Neutrophil (primary cell): ENCODE results near the gene DTX3L.

ENCODE experiments used
- H3K27ac ChIP-seq: fragments of 200-600 bp; sonication (generic); 2 replicates; pipeline ENCODE4 v1.5.1; 2016; ENCODE audit warnings: mild to moderate bottlenecking, moderate library complexity
- H3K27me3 ChIP-seq: fragments of 200-600 bp; sonication (generic); 2 replicates; pipeline ENCODE4 v1.6.0; 2016; ENCODE audit warnings: mild to moderate bottlenecking
- H3K36me3 ChIP-seq: fragments of 200-600 bp; sonication (generic); 2 replicates; pipeline ENCODE4 v1.5.1; 2017
- H3K4me1 ChIP-seq, 2 experiments: fragments of 200-600 bp in 1 of 2; sonication (generic) in 1 of 2; 1 replicate in 1 of 2; 2 replicates in 1 of 2; pipeline versions ENCODE4 v1.5.1 to v1.6.1; 2013 to 2016; ENCODE audit warnings: low read depth in 1 of 2, low read length in 1 of 2, mild to moderate bottlenecking in 1 of 2, moderate library complexity in 1 of 2; ENCODE audit not compliant: control insufficient read depth in 1 of 2, insufficient read depth in 1 of 2
- H3K4me3 ChIP-seq, 2 experiments: fragments of 200-600 bp in 1 of 2; sonication (generic) in 1 of 2; 1 replicate in 1 of 2; 2 replicates in 1 of 2; pipeline ENCODE4 v1.5.1; 2013 to 2016; ENCODE audit warnings: low read depth in 1 of 2, low read length in 1 of 2, mild to moderate bottlenecking in 1 of 2, moderate library complexity in 1 of 2
- H3K9me3 ChIP-seq: fragments of 200-600 bp; sonication (generic); 2 replicates; pipeline ENCODE4 v1.5.1; 2016
- CTCF ChIP-seq: fragments of 200-600 bp; sonication (generic); IDR thresholded peaks from 2 replicates; pipeline ENCODE4 v1.5.1; 2016; ENCODE audit warnings: antibody characterized with exemption

Gene DTX3L

DNA sequence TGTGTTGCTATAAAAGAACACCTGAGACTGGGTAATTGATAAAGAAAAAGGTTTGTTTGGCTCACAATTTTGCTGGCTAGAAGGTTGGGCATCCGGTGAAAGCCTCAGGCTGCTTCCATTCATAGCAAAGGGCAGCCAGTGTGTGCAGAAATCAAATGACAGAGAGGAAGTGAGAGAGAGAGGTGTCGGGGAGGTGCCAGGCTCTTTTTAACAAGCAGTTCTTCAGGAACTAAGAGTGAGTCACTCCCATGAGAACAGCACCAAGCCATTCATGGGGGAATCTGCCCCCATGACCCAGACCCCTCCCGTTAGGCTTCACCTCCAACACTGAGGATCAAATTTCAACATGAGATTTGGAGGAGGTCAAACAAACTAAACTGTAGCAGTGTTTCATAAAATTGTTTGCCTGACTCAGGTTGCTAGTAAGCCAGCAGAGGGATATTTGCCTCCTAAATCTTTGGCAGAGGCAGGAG lies 8.8 kb downstream of the DTX3L start:
- TF ChIP-seq CTCF = no peak
- Histone ChIP-seq H3K4me3 (no peak overlapping the region), H3K27ac (no peak overlapping the region), H3K27me3 (peaks cover 19% of the 10 kb centered on the region), H3K36me3 (peaks cover 74% of the 10 kb centered on the region), H3K9me3 (no peaks in the 10 kb centered on the region), H3K4me1 (peaks cover 7 to 17% of the 10 kb centered on the region in 2 experiments)

GRCh38 chr3:122576174-122576940 lies 12.2 kb downstream of the DTX3L start:
- TF ChIP-seq CTCF = no peak
- H3K27ac ChIP-seq = no peak overlapping the region
- no peak overlapping the region for H3K4me3 ChIP-seq

GRCh38 chr3:122577409-122578031 lies 13.4 kb downstream of the DTX3L start, which contains the start of gene PARP15:
TSS of gene PARP15 (plus strand) at chr3:122577650. CDS start at chr3:122577668, 18 bp downstream.
- Histone ChIP-seq H3K27me3 (peaks cover 29% of the 10 kb centered on the region), H3K4me1 (peaks cover 7 to 11% of the 10 kb centered on the region in 2 experiments), H3K4me3 (peak within 1 kb of the TSS; percentile 40 to 47), H3K9me3 (no peaks in the 10 kb centered on the region), H3K36me3 (peaks cover 29% of the 10 kb centered on the region), H3K27ac (no peak within 1 kb of the TSS)
- TF ChIP-seq CTCF = no peak

More at GRCh38 chr3:122576174-122576940, 12.2 kb downstream of the DTX3L start:
- H3K36me3 ChIP-seq = peaks cover 40% of the 10 kb centered on the region
- H3K9me3 ChIP-seq = no peaks in the 10 kb centered on the region
- peaks cover 7 to 11% of the 10 kb centered on the region in 2 experiments for H3K4me1 ChIP-seq
- H3K27me3 ChIP-seq = peaks cover 29% of the 10 kb centered on the region

DNA sequence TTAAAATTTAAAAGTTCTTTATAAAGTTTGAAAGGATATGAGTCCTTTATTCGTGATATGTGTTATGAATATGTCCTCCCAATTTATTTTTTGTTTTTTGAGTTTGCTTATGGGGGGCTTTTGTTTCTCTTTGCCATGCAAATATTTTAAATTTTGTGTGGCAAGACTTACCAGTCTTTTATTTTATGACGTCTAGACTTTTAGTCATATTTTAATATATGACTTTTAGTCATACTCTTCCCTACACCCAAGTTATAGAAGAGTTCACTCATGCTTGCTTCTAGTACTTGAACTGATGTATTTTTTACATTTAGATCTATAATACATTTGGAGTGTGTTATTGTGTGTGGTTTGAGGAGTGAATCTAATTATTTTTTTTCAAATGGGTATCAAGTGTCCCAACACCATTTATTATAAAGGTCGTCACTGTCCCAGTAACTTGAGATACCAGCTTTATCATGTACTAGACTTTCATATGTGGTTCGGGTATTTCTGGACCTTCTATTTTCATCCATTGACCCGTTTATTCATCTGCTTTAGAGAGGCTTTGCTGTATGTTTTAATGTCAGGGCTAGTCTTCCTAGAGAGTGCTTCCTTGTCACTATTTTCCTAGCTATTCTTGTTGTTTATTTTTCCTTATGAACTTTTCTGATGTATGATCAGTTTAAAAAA lies 14.1 kb downstream of the DTX3L start:
- TF ChIP-seq CTCF = no peak
- no peak overlapping the region for H3K4me3 ChIP-seq
- no peak overlapping the region for H3K27ac ChIP-seq
- H3K27me3 ChIP-seq = peaks cover 29% of the 10 kb centered on the region
- H3K9me3 ChIP-seq = no peaks in the 10 kb centered on the region
- H3K36me3 ChIP-seq = peaks cover 22% of the 10 kb centered on the region
- peaks cover 7 to 11% of the 10 kb centered on the region in 2 experiments for H3K4me1 ChIP-seq

DNA sequence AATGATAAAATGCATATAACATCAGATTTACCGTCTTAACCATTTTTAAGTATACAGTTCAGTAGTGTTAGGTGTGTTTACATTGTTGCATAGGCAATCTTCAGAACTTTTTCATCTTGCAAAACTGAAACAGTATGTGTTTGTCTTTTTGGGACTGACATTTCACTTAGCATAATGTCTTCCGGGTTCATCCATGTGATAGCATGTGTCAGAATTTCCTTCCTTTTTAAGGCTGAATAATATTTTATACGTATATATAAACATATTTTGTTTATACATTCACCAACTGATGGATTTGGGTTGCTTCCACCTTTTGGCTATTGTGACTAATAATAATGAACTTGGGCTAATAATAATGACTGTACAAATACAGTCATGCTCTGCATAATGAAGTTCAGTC lies 16.3 kb downstream of the DTX3L start:
- Histone ChIP-seq H3K4me3 (no peak overlapping the region), H3K36me3 (peaks cover under 1% of the 10 kb centered on the region), H3K9me3 (no peaks in the 10 kb centered on the region), H3K4me1 (peaks cover 12 to 22% of the 10 kb centered on the region in 2 experiments), H3K27ac (no peak overlapping the region), H3K27me3 (peaks cover 29% of the 10 kb centered on the region)
- no peak for TF ChIP-seq CTCF
